Suprapubic skin (tissue), 4 donors: Measurements from ENCODE around the gene NPAS3. TPM values are rescaled to one million over a fixed set of nuclear protein-coding genes. Genes with fewer than 3 reads are reported as not detected.

Experiments
- DNase-seq, 2 donors: peaks; one replicate each; pipeline ENCODE4 v3.0.0-alpha.2; 2019; ENCODE audit warnings: low spot score in 2 of 2
- H3K27ac ChIP-seq: fragments of 200-600 bp; sonication (generic); one replicate; pipeline ENCODE4 v1.5.1; 2019
- H3K27me3 ChIP-seq: fragments of 200-600 bp; sonication (generic); one replicate; pipeline ENCODE4 v1.5.1; 2019
- H3K36me3 ChIP-seq: fragments of 200-600 bp; sonication (generic); one replicate; pipeline ENCODE4 v1.5.1; 2019
- H3K4me1 ChIP-seq: fragments of 200-600 bp; sonication (generic); one replicate; pipeline ENCODE4 v1.5.1; 2019
- H3K4me3 ChIP-seq: fragments of 200-600 bp; sonication (generic); one replicate; pipeline ENCODE4 v1.5.1; 2019; ENCODE audit warnings: mild to moderate bottlenecking
- H3K9me3 ChIP-seq: fragments of 200-600 bp; sonication (generic); one replicate; pipeline ENCODE4 v1.5.1; 2019
- CTCF ChIP-seq, 2 donors: fragments of 200-600 bp in 1 of 2; fragments of 450-650 bp in 1 of 2; sonication (generic) in 1 of 2; IDR thresholded peaks; one replicate each; pipeline ENCODE4 v1.5.1; 2016 to 2019; ENCODE audit warnings: antibody characterized with exemption in 2 of 2, mild to moderate bottlenecking in 1 of 2, moderate library complexity in 1 of 2
- EP300 ChIP-seq: sonication (generic); formaldehyde crosslinking; IDR thresholded peaks from one replicate; pipeline ENCODE4 v1.6.1; 2017; ENCODE audit warnings: antibody characterized with exemption
- POLR2A ChIP-seq, 2 donors: fragments of 450-650 bp; IDR thresholded peaks; one replicate each; pipeline ENCODE4 v1.6.1; 2017; ENCODE audit warnings: antibody characterized with exemption in 2 of 2, mild to moderate bottlenecking in 2 of 2, moderate library complexity in 2 of 2
- POLR2AphosphoS5 ChIP-seq, 3 donors: sonication (generic); formaldehyde crosslinking; IDR thresholded peaks; one replicate each; pipeline ENCODE4 v1.6.1; 2017; ENCODE audit warnings: antibody characterized with exemption in 3 of 3
- WGBS: methylation state at CpG from one replicate; pipeline ENCODE4 v1.1.5; 2018; 5-methylcytosine and 5-hydroxymethylcytosine counted together
- total RNA-seq, 4 donors: library from RNA; depleted of rRNA; stranded (reverse); fragments of >200 nt; gene quantifications; one replicate each; pipeline ENCODE4 v1.1.0, GENCODE V29; 2016

The NPAS3 gene
- total RNA-seq, 4 donors from 2014 or later: 0.17 to 0.45 (median 0.29) TPM; not detected in 1

GRCh38 chr14:33705490-33705889 lies 766.8 kb downstream of the NPAS3 start:
- H3K27me3 ChIP-seq: no peaks in the 10 kb centered on the region
- DNase-seq: no peak

GRCh38 chr14:33707716-33708115 lies 769.0 kb downstream of the NPAS3 start:
- 79% methylated on average over 6 of the region's 6 CpGs for WGBS
- no peaks in the 10 kb centered on the region for H3K9me3 ChIP-seq

More at GRCh38 chr14:33705490-33705889, 766.8 kb downstream of the NPAS3 start:
- no peaks in the 10 kb centered on the region for H3K9me3 ChIP-seq
- 90% methylated on average over 7 of the region's 7 CpGs for WGBS
- no peaks in the 10 kb centered on the region for H3K4me1 ChIP-seq
- no peaks in the 10 kb centered on the region for H3K36me3 ChIP-seq
- TF ChIP-seq CTCF (IDR thresholded peaks at IDR 0.05) (no peak), POLR2AphosphoS5 (IDR thresholded peaks at IDR 0.05) (no peak), POLR2A (IDR thresholded peaks at IDR 0.05) (no peak), EP300 (no peak)
- H3K27ac ChIP-seq: no peak overlapping the region
- no peak overlapping the region for H3K4me3 ChIP-seq

GRCh38 chr14:33709283-33709682 lies 770.6 kb downstream of the NPAS3 start:
- 60% methylated on average over 4 of the region's 4 CpGs for WGBS
- H3K27me3 ChIP-seq: no peaks in the 10 kb centered on the region
- TF ChIP-seq CTCF (IDR thresholded peaks at IDR 0.05): no peak
- no peak for TF ChIP-seq POLR2AphosphoS5 (IDR thresholded peaks at IDR 0.05)
- TF ChIP-seq EP300: no peak
- TF ChIP-seq POLR2A (IDR thresholded peaks at IDR 0.05): no peak

More at GRCh38 chr14:33707716-33708115, 769.0 kb downstream of the NPAS3 start:
- no peak overlapping the region for H3K27ac ChIP-seq
- H3K4me1 ChIP-seq: no peaks in the 10 kb centered on the region
- H3K4me3 ChIP-seq: no peak overlapping the region
- H3K27me3 ChIP-seq: no peaks in the 10 kb centered on the region
- no peak for TF ChIP-seq POLR2AphosphoS5 (IDR thresholded peaks at IDR 0.05)
- no peak for TF ChIP-seq CTCF (IDR thresholded peaks at IDR 0.05)
- TF ChIP-seq POLR2A (IDR thresholded peaks at IDR 0.05): no peak
- TF ChIP-seq EP300: no peak
- no peak for DNase-seq
- H3K36me3 ChIP-seq: no peaks in the 10 kb centered on the region

GRCh38 chr14:33709711-33710110 lies 771.0 kb downstream of the NPAS3 start:
- TF ChIP-seq POLR2A (IDR thresholded peaks at IDR 0.05): no peak
- TF ChIP-seq POLR2AphosphoS5 (IDR thresholded peaks at IDR 0.05): no peak
- no peak for TF ChIP-seq EP300
- WGBS: 76% methylated on average over 3 of the region's 3 CpGs

More at GRCh38 chr14:33709283-33709682, 770.6 kb downstream of the NPAS3 start:
- no peak for DNase-seq
- Histone ChIP-seq H3K4me1 (no peaks in the 10 kb centered on the region), H3K9me3 (no peaks in the 10 kb centered on the region), H3K36me3 (no peaks in the 10 kb centered on the region), H3K4me3 (no peak overlapping the region), H3K27ac (no peak overlapping the region)

GRCh38 chr14:33710273-33710672 lies 771.6 kb downstream of the NPAS3 start:
- no peak overlapping the region for H3K4me3 ChIP-seq
- no peak overlapping the region for H3K27ac ChIP-seq
- no peak for DNase-seq
- TF ChIP-seq EP300: no peak
- TF ChIP-seq CTCF (IDR thresholded peaks at IDR 0.05): no peak
- TF ChIP-seq POLR2AphosphoS5 (IDR thresholded peaks at IDR 0.05): no peak
- TF ChIP-seq POLR2A (IDR thresholded peaks at IDR 0.05): no peak
- WGBS: 76% methylated on average over 7 of the region's 7 CpGs
- H3K4me1 ChIP-seq: no peaks in the 10 kb centered on the region
- H3K9me3 ChIP-seq: no peaks in the 10 kb centered on the region
- H3K36me3 ChIP-seq: no peaks in the 10 kb centered on the region
- no peaks in the 10 kb centered on the region for H3K27me3 ChIP-seq

More at GRCh38 chr14:33709711-33710110, 771.0 kb downstream of the NPAS3 start:
- no peak overlapping the region for H3K27ac ChIP-seq
- H3K4me1 ChIP-seq: no peaks in the 10 kb centered on the region
- no peak overlapping the region for H3K4me3 ChIP-seq
- H3K9me3 ChIP-seq: no peaks in the 10 kb centered on the region
- H3K36me3 ChIP-seq: no peaks in the 10 kb centered on the region
- H3K27me3 ChIP-seq: no peaks in the 10 kb centered on the region
- DNase-seq: no peak

- H3K27ac ChIP-seq: no peak overlapping the region
- no peaks in the 10 kb centered on the region for H3K9me3 ChIP-seq
- no peak overlapping the region for H3K4me3 ChIP-seq
- H3K36me3 ChIP-seq: no peaks in the 10 kb centered on the region
- TF ChIP-seq CTCF (IDR thresholded peaks at IDR 0.05) (no peak), EP300 (no peak), POLR2A (IDR thresholded peaks at IDR 0.05) (no peak), POLR2AphosphoS5 (IDR thresholded peaks at IDR 0.05) (no peak)
- 90% methylated on average over 11 of the region's 11 CpGs for WGBS
- H3K27me3 ChIP-seq: no peaks in the 10 kb centered on the region
- H3K4me1 ChIP-seq: no peaks in the 10 kb centered on the region
- DNase-seq: no peak
Measured at GRCh38 chr14:33711194-33711593, 772.5 kb downstream of the NPAS3 start.
